ENCODE data around the gene C1QTNF12. TPM values are rescaled to one million over a fixed set of nuclear protein-coding genes. Genes with fewer than 3 reads are reported as not detected.

The C1QTNF12 gene
- total RNA-seq, 1 donor from 2014 or later = 0.28 TPM

- no peak overlapping the region for H3K27ac Mint-ChIP-seq
These were observed 38.6 kb upstream of the C1QTNF12 start for GRCh38 chr1:1285102-1285571.

GRCh38 chr1:1284221-1285101 is 37.9 kb upstream of the C1QTNF12 start:
- H3K9ac ChIP-seq = no peak overlapping the region
- no peaks in the 10 kb centered on the region for H3K79me2 ChIP-seq (ENCODE audit: low read depth)
- DNase-seq (ENCODE audit: low spot score) = peak; percentile 38
- TF ChIP-seq CTCF (IDR thresholded peaks at IDR 0.05) = no peak
- no peak for TF ChIP-seq EZH2 (IDR thresholded peaks at IDR 0.05)
- TF ChIP-seq EZH2phosphoT487 (IDR thresholded peaks at IDR 0.05) = no peak
- no peak overlapping the region for H3K27ac ChIP-seq
- H3K36me3 ChIP-seq = no peaks in the 10 kb centered on the region
- H4K20me1 ChIP-seq (ENCODE audit: low read depth) = no peaks in the 10 kb centered on the region
- H3K9me3 ChIP-seq (ENCODE audit: low read depth) = no peaks in the 10 kb centered on the region
- Mint-ChIP-seq H3K27ac (no peak overlapping the region), H3K36me3 (no peaks in the 10 kb centered on the region), H3K9me3 (no peaks in the 10 kb centered on the region), H3K4me1 (peaks cover 11% of the 10 kb centered on the region), H3K4me3 (no peak overlapping the region), H3K27me3 (ENCODE audit: insufficient read depth, low read depth) (peaks cover 5% of the 10 kb centered on the region)
- no peak overlapping the region for H3K4me3 ChIP-seq
- no peaks in the 10 kb centered on the region for H3K27me3 ChIP-seq
- H3F3A ChIP-seq (ENCODE audit: low read depth) = peaks cover 10% of the 10 kb centered on the region
- H2AFZ ChIP-seq (replicated peaks) = no peak overlapping the region
- no peaks in the 10 kb centered on the region for H3K4me1 ChIP-seq
- no peak overlapping the region for H3K4me2 ChIP-seq

More at GRCh38 chr1:1285102-1285571, 38.6 kb upstream of the C1QTNF12 start:
- no peak for DNase-seq (ENCODE audit: low spot score)
- TF ChIP-seq CTCF (IDR thresholded peaks at IDR 0.05) (no peak), EZH2phosphoT487 (IDR thresholded peaks at IDR 0.05) (no peak), EZH2 (IDR thresholded peaks at IDR 0.05) (no peak)
- H3K27ac ChIP-seq = no peak overlapping the region
- Mint-ChIP-seq H3K27me3 (ENCODE audit: insufficient read depth, low read depth) (peaks cover 5% of the 10 kb centered on the region), H3K4me1 (peaks cover 11% of the 10 kb centered on the region), H3K36me3 (no peaks in the 10 kb centered on the region), H3K9me3 (no peaks in the 10 kb centered on the region), H3K4me3 (no peak overlapping the region)
- H3K4me1 ChIP-seq = no peaks in the 10 kb centered on the region
- no peaks in the 10 kb centered on the region for H3K36me3 ChIP-seq
- H2AFZ ChIP-seq (replicated peaks) = no peak overlapping the region
- H3K79me2 ChIP-seq (ENCODE audit: low read depth) = no peaks in the 10 kb centered on the region
- no peak overlapping the region for H3K4me2 ChIP-seq
- H4K20me1 ChIP-seq (ENCODE audit: low read depth) = no peaks in the 10 kb centered on the region
- no peaks in the 10 kb centered on the region for H3K9me3 ChIP-seq (ENCODE audit: low read depth)
- H3K27me3 ChIP-seq = no peaks in the 10 kb centered on the region
- H3K4me3 ChIP-seq = no peak overlapping the region
- peaks cover 10% of the 10 kb centered on the region for H3F3A ChIP-seq (ENCODE audit: low read depth)
- no peak overlapping the region for H3K9ac ChIP-seq

- H3K79me2 ChIP-seq (ENCODE audit: low read depth) = no peaks in the 10 kb centered on the region
- no peak overlapping the region for H3K27ac Mint-ChIP-seq
- H3K27me3 Mint-ChIP-seq (ENCODE audit: insufficient read depth, low read depth) = peaks cover 5% of the 10 kb centered on the region
- no peaks in the 10 kb centered on the region for H3K36me3 ChIP-seq
- peak; percentile 57 for DNase-seq (ENCODE audit: low spot score)
- TF ChIP-seq EZH2 (IDR thresholded peaks at IDR 0.05) = no peak
- TF ChIP-seq CTCF (IDR thresholded peaks at IDR 0.05) = no peak
- no peak for TF ChIP-seq EZH2phosphoT487 (IDR thresholded peaks at IDR 0.05)
- H3K36me3 Mint-ChIP-seq = no peaks in the 10 kb centered on the region
- H3K9me3 ChIP-seq (ENCODE audit: low read depth) = no peaks in the 10 kb centered on the region
- no peak overlapping the region for H3K27ac ChIP-seq
- no peaks in the 10 kb centered on the region for H3K27me3 ChIP-seq
- H3K4me3 ChIP-seq = no peak overlapping the region
- no peaks in the 10 kb centered on the region for H3K4me1 ChIP-seq
- peaks cover 11% of the 10 kb centered on the region for H3K4me1 Mint-ChIP-seq
- no peak overlapping the region for H3K4me3 Mint-ChIP-seq
- H3K9ac ChIP-seq = no peak overlapping the region
- no peaks in the 10 kb centered on the region for H4K20me1 ChIP-seq (ENCODE audit: low read depth)
- H3K4me2 ChIP-seq = no peak overlapping the region
- no peak overlapping the region for H2AFZ ChIP-seq (replicated peaks)
- H3K9me3 Mint-ChIP-seq = no peaks in the 10 kb centered on the region
- peaks cover 10% of the 10 kb centered on the region for H3F3A ChIP-seq (ENCODE audit: low read depth)
These were observed 37.3 kb upstream of the C1QTNF12 start for GRCh38 chr1:1283821-1284220.

Measured in neural progenitor cell (in vitro differentiated cells).